NCI-H748 treated with DMSO at 0.1 percent for 48 hours (cell line): ENCODE measurements around the gene ASH1L.
"Not testable (repeated sequence)": the region's sequence is repeated elsewhere in the genome, so short reads cannot be mapped to it uniquely, and the experiment has no call there.

Source experiments
- DNase-seq: peaks from one replicate; lab custom pipeline; 2025; lab: John Stamatoyannopoulos, UW

ASH1L gene

DNA sequence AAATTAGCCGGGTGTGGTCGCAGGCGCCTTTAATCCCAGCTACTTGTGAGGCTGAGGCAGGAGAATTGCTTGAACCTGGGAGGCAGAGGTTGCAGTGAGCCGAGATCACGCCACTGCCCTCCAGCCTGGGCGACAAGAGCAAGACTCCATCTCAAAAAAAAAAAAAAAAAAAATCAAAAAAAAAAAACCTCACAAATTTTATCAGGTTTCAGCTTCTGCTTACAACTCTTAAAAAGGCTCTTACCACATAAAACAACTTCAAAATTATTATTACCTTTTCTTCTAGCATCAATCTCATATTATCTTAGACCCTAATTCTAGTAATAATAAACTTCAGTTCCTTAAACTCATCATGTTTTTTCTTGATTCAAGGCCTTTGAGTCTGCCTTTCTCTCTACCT, 120.2 kb downstream of the ASH1L start:
- not testable (repeated sequence) for DNase-seq

DNA sequence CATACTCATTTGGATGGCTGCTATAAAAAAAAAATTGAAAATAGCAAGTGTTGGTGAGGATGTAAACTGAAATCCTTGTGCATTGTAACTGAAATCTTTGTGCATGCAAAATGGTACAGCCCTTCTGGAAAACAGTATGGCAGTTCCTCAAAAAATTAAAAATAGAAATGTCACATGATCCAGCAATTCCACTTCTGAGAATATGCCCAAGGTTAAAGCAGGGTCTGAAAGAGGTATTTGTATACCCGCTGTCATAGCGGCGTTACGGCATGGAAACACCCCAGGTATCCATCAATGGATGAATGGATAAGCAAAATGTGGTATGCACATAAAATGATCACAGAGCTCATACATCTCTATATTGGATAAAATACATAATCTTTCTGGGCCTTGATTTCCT, 125.2 kb downstream of the ASH1L start:
- no peak for DNase-seq

DNA sequence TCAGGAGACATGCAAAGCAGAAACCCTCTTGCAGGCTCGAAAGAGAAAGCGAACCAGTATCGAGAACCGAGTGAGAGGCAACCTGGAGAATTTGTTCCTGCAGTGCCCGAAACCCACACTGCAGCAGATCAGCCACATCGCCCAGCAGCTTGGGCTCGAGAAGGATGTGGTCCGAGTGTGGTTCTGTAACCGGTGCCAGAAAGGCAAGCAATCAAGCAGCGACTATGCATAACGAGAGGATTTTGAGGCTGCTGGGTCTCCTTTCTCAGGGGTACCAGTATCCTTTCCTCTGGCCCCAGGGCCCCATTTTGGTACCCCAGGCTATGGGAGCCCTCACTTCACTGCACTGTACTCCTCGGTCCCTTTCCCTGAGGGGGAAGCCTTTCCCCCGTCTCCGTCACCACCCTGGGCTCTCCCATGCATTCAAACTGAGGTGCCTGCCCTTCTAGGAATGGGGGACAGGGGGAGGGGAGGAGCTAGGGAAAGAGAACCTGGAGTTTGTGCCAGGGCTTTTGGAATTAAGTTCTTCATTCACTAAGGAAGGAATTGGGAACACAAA, 128.7 kb downstream of the ASH1L start:
- DNase-seq = not testable (repeated sequence)

DNA sequence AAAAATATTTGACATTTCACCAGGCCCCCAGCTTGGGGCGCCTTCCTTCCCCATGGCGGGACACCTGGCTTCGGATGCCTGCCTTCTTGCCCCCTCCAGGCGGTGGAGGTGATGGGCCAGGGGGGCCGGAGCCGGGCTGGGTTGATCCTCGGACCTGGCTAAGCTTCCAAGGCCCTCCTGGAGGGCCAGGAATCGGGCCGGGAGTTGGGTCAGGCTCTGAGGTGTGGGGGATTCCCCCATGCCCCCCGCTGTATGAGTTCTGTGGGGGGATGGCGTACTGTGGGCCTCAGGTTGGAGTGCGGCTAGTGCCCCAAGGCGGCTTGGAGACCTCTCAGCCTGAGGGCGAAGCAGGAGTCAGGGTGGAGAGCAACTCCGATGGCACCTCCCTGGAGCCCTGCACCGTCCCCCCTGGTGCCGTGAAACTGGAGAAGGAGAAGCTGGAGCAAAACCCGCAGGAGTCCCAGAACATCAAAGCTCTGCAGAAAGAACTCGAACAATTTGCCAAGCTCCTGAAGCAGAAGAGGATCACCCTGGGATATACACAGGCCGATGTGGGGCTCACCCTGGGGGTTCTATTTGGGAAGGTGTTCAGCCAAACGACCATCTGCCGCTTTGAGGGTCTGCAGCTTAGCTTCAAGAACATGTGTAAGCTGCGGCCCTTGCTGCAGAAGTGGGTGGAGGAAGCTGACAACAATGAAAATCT, 129.3 kb downstream of the ASH1L start:
- DNase-seq = not testable (repeated sequence)

DNA sequence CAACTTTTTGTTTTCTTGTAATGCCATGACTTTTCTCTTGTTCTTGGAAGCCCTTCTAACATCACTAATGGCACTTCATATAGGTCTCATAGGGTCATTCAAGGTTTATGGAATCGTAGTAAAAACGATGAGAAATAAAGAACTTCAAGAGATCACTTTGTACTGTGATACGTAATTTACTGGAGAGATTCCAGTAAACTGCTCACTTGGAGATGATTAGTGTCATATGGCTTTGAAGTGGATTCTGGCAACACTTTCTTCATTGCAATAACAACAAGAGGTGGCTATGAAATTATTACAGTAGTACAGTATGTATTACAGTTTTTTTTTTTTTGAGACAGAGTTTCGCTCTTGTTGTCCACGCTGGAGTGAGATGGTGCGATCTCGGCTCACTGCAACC, 138.5 kb downstream of the ASH1L start:
- DNase-seq = no peak

DNA sequence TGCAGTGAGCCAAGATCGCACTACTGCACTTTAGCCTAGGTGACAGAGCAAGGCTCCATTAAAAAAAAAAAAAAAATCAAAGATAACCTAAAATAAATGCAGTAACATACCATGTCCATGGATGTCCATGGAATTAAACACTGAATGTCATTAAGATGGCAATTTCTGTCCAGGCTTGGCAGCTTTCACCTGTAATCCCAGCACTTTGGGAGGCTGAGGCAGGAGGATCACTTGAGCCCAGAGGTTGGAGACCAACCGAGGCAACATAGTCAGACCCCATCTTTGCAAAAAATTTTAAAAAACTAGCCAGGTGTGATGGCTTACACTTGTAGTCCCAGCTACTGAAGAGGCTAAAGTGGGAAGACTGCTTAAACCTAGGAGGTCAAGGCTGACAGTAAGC, 141.8 kb downstream of the ASH1L start:
- no peak for DNase-seq

DNA sequence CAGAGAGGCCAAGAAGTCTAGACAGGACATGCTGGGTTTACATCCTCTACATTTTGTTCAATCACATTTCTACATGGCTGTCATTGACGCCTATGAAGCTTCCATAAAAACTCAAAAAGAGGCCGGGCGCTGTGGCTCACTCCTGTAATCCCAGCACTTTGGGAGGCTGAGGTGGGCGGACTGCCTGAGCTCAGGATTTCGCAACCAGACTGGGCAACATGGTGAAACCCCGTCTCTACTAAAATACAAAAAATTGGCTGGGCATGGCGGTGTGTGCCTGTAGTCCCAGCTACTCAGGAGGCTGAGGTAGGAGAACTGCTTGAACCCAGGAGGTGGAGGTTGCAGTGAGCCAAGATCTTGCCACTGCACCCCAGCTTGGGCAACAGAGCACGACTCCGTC, 150.8 kb downstream of the ASH1L start:
- not testable (repeated sequence) for DNase-seq

DNA sequence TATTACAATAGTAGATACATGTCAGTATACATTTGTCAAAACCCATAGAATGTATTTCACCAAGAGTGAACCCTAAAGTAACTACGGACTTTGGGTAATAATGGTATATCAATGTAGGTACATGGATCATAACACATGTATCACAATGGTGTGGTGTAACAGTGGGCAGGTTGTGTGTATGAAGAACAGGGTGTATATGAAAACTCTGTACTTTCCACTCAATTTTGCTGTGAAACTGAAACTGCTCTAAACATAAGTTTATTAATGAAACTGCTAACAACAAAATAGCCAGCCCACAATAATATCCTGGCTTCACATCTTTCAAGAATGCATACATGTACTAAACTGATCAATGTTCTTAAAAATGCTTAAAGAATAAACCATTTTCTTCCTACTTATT, 151.7 kb downstream of the ASH1L start:
- no peak for DNase-seq

DNA sequence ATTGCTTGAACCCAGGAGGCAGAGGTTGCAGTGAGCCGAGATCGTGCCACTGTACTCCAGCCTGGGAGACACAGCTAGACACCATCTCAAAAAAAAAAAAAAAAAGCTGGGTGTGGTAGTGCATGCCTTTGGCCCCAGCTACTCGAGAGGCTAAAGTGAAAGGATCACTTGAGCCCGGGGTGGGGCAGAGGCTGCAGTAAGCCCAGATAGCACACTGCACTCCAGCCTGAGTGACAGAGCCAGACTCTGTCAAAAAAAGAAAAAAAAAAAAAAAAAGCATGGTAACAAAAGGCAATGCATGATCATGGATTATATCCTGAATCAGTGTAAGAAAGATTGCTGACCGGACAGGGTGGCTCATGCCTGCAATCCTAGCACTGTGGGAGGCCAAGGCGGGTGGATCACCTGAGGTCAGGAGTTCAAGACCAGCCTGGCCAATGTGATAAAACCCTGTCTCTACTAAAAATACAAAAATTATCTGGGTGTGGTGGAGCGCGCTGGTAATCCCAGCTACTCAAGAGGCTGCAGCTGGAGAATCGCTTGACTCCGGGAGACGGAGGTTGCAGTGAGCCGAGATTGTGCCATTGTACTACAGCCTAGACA, 165.6 kb downstream of the ASH1L start:
- no peak for DNase-seq

DNA sequence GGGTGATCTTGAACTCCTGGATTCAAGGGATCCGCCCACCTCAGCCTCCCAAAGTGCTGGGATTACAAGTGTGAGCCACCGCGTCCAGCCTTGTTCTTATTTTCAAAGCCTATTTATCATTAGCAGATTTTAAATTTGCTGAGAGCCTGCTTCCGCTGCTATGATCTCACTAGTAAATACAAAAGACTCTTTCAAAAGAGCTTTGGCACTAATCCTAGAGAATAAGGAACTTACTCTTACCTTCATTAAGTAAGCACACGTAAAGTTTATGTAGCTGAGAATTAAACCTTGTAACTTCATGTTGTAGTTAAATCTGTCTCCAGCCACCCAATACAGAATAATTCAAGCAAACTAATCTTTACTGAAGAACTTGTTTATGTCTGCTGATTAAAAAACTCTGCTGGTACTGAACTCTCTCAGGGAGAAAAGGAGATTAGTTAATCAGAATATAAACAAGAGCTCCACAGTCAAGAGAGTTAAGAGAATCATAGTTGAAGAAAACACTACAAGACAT, 169.6 kb downstream of the ASH1L start:
- DNase-seq = no peak

DNA sequence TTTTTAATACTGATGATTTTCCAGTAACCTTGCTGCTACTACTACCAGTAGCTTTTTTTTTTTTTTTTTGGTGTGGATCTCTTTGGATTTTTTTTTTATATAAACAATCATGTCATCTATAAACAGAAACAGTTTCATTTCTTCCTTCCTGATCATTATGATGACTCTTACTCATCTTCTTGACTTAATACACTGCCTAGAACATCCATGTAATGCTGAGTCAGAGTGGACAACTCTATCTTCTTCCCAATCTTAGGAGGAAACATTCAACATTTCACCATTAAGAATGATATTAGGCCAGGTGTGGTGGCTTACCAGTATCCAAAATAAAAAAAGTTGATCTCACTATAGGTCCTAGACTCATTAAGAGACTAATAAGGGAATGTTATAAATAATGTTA, 172.8 kb downstream of the ASH1L start:
- DNase-seq = no peak

DNA sequence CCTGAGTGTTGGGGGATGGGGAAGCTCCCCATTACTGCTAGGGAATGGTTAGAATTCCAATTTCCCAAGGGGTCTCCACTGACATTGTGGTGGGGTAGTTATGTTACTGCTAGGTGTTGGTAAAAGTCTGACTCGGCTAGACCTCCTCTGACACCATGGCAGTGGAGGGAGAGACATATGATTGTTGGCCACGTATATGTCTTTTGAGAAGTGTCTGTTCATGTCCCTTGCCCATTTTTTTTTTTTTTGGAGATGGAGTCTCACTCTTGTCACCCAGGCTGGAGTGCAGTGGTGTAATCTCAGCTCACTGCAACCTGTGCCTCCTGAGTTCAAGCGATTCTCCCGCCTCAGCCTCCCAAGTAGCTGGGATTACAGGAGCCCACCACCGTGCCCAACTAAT, 176.8 kb downstream of the ASH1L start:
- not testable (repeated sequence) for DNase-seq

DNA sequence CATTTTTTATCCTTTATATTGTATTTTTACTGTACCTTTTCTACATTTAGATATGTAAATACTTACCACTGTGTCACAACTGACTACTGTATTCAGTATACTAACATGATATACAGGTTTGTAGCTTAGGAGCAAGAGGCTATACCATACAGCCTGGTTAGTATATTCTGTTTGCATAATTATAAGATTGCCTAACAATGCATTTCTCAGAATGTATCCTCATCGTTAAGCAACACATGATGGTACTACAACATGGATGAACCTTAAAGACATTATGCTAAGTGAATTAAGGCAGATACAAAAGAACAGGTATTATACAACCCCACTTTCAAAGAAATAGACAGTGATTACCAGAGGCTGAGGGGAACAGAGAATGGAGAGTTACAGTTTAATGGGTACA, 179.2 kb downstream of the ASH1L start:
- DNase-seq = no peak

DNA sequence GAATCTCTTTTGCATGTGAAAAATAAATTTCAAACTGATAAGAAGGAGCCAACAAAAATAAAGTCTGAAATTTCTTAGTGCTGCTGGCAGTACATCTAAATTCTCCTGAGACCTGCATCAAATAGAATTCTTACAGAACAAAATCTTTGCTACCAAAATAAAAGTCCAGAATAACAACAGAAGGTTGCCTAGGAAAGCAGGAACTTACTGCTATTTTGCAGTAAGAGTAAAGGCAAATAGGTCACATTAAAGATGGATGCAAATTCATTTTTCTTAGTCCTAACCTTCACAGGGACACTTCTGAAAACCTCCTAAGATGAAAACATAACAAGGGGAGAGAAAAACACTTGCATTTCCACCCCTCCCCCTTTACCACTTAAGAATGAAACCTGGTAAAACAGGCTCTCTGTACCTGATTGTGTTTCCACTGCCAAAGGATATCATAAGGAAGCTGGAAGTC, 182.9 kb downstream of the ASH1L start:
- DNase-seq = no peak

DNA sequence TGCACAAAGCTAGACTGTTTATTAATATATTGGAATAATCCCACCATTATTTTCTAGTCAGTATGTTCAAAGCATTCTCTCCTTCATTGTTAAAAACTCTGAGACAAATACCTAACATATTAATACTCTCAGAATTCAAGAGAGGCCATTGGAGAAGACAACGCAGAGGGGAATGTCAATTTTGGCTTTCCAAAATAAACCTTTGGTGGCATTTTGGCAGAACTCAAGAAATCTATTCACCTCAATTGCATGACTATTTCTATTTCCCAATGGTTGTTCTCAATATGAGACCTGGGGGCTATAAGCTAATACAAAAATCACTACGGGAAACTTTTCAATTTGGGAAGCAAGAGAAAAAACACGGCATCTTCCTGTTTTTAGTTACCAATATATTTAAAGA, 183.4 kb downstream of the ASH1L start:
- no peak for DNase-seq

DNA sequence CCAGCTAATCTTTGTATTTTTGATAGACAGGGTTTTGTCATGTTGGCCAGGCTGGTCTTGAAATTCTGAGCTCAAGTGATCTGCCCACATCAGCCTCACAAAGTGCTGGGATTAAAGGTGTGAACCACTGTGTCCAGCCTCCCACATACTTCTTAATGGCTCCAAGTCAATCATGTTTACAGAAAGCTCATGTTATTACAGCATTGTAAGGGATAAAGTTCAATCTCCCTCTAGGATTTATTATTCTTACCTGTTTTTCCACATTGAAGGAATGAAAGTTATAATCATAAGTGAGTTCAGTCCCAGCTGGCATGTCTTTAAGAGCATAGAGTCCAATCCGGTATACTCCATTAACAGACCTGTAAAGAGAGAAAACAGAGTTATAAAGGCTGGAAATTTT, 202.6 kb downstream of the ASH1L start:
- DNase-seq = no peak

DNA sequence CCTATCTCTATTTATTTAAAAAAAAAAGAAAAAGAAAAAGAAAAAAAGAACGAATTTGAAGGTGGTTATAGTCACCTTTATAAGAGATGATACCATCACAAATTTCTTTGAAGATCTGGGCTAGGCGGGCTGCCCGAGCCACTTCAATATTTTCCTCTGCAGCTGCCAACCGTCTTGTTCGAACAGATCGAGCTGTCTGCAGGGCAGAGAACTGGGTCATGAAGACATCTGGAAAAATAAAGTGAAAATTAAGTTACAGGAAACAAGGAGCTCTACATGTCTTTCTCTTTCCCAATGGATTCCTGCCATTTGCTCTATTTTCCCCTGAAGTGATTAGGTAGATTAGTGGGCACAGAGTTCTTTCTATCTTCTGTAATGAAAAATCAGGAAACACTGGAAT, 210.0 kb downstream of the ASH1L start:
- DNase-seq = no peak

DNA sequence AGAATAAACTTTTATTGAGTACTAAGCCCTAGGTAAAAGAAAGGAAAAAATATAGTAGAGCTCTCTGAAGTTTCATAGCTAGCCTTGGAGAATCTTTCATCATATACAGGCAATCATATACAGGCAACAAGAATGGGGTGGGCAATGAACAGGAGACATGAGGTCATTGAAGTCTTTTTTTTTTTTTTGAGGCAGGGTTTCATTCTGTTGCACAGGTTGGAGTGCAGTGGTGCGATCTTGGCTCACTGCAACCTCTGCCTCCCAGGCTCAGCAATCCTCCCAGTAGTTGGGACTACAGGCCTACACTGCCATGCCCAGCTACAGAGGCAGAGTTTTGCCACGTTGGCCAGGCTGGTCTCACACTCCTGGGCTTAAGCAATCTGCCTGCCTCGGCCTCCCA, 219.8 kb downstream of the ASH1L start:
- no peak for DNase-seq

DNA sequence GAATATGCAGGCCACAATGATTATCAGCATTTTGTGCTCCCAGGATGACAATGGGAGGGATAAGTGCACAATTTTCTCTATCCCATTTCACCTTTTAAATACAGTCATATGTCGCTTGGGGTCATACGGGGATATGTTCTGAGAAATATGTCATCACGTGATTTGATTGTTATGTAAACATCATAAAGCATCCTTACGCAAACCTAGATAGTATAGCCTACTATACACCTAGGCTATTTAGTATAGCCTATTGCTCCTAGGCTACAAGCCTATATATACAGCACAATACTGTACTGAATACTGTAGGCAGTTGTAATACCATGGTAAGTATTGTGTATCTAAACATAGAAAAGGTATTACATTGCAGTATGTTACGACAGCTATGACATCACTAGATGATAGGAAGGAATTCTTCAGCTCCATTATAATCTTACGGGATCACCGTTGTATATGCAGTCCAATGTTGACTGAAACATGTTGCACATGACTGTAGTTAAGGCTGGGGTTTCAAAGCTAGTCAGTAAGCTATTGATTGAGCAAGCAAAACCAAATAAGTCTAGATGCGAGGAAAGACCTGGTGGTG, 223.0 kb downstream of the ASH1L start:
- DNase-seq = no peak

DNA sequence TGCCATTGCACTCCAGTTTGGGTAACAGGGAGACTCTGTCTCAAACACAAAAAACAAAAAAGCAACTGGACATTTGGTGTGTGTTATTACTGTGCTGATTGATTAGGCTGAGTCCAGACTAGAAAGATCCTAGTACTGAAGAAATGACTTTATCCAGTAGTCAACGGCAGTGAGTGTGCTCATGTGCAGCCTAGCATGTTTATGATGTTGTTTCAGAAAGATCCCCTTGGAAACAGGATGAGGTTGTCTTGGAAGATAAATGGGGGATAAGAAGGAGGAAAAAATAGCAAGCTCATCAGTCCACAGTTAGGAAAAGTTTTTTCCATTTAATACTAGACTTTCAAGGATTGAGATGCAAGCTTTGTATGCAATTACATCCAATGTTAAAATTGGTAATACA, 227.6 kb downstream of the ASH1L start:
- no peak for DNase-seq

DNA sequence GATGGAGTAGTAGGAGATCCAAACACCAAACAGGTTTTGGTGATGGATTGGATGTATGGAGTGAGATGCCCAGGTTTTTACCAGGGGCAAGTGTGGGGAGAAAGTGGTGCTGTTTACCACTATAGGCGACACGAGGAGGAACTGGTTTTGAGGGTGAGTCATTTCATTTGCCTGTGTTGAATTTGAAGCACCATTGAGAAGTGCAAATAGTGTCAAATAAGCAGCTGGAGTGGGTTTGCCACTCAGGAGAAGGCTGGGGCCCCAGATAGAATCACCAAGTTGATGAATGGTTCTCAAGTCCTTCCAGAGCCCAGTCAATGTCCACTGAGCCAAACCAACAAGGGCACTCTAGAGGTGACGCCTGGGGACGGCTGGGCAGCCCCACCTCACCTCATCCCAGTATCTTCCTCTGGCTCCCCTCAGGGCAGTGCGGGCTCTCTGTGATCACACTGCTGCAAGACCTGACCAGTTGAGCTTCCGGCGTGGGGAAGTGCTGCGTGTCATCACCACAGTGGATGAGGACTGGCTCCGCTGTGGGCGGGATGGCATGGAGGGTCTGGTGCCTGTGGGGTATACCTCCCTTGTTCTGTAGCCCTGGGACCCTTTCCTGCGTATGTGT, 232.5 kb downstream of the ASH1L start:
- DNase-seq = no peak

DNA sequence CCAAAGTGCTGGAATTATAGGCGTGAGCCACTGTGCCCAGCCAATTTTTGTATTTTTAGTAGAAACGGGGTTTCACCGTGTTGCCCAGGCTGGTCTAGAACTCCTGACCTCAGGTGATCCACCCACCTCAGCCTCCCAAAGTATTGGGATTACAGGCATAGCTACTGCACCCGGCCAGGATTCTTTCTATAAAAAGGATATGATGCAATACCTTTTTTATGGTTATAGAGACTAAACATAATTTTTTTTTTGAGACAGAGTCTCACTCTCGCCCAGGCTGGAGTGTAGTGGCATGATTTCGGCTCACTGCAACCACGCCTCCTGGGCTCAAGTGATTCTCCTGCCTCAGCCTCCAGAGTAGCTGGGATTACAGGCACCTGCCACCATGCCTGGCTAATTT, 233.7 kb downstream of the ASH1L start:
- DNase-seq = not testable (repeated sequence)

DNA sequence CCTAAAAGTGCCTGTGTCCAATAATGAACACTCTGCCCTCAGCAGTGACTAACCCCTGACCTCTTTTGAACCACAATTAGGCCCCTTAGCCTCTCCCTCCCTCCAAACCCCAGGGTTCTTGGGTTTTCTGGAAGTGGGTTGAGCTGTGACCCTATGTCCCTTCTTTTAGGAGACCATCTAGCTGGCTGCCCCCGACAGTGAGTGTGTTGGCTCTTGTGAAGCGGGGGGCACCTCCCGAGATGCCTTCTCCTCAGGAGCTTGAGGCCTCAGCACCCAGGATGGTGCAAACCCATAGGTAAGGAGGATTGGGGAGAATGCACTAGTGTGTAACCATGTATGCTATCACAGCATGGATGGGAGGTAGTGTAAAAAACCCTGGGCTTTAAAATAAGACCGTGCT, 234.6 kb downstream of the ASH1L start:
- no peak for DNase-seq
